Stimulated activated CD8-positive, alpha-beta memory T cell treated with anti-CD3 and anti-CD28 coated beads, Interleukin-15, amount 100 ng/mL, for 24 hours (primary cell): ENCODE results near the gene GLG1.
"Not testable (repeated sequence)": the region's sequence is repeated elsewhere in the genome, so short reads cannot be mapped to it uniquely, and the experiment has no call there.

Experiments used
- DNase-seq: peaks from one replicate; pipeline ENCODE4 v3.0.0-alpha.2; 2020; ENCODE audit warnings: low read depth

GLG1 gene

DNA sequence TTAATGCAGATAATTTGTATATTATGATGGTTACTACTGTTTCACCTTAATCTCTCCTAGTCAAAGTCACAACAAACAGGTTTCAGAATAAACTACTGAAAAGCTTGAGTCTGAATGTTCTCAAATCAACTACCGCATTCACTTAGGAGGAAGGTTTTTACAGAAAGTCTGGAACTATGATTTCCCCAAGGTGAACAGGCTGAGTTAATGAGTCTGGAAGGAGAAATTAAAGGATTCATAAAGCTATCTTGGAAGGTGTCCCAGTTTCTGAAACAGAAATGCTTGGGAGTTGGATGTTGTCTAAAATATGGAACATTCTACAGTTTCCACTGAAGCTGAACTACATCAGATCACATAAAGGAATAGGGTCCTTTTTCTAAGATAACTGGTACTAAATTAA lies 69.2 kb downstream of the GLG1 start:
- not testable (repeated sequence) for DNase-seq

DNA sequence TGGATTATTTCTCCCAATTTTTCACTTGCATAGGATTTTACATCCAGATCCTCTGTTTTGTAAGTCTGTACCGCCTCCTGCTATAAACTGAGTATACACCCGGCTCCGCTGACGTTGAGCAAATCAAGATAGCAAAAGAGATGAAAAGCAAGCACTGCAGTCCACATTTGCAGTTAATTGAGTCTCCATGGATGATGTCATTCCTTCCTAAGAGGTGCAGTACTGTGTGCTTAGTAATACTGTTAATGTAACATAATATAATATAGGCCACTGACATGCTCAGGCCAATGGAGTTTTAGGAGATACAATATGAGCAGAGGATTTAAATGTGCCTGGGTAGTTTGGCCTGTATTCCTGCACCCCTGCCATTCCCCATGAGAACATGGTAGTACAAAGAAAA lies 72.3 kb downstream of the GLG1 start:
- DNase-seq: not testable (repeated sequence)

DNA sequence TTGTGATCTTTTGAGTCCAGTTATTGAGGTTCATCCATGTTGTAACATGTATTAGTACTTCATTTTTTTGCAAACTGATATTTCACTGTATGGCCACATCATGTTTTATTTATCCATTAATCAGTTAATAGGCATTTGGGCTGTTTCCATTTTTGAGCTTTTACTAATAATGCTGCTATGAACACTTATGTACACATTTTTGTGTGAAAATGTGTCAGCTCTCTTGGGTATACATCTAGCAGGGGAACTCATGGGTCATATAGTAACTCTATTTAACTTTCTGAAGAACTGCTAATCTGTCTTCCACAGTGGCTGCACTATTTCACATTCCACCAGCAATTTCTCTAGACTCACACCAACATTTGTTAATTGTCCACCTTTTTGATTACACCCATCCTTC lies 82.0 kb downstream of the GLG1 start:
- DNase-seq: no peak

DNA sequence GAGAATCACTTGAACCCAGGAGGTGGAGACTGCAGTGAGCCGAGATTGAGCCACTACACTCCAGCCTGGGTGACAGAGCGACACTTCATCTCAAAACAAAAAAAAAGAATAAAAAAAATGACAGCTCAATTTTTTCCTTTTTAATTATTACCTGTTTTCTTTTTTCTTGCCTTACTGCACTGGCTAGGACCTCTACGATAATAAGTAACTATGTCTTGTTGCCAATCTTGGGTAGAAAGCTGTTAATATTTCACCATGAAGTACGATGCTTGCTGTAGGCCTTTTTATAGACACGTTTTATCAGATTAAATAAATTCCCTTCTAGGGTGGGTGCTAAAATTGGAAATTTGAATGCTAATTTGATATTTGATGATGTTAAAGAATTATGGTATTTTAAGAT lies 82.8 kb downstream of the GLG1 start:
- no peak for DNase-seq

DNA sequence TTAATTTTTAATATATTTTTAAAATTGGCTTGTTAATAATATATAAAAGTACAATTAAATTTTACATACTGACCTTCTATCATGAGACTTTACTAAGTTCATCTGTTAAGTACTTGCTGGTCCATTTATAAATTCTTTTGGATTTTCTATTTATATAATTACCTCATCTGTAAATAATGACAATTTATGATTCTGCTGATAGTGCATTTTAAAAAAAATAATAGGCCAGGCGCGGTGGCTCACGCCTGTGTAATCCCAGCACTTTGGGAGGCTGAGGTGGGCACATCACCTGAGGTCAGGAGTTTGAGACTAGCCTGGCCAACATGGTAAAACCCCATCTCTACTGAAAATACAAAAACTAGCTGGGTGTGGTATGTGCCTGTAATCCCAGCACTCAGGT lies 83.2 kb downstream of the GLG1 start:
- DNase-seq: not testable (repeated sequence)

DNA sequence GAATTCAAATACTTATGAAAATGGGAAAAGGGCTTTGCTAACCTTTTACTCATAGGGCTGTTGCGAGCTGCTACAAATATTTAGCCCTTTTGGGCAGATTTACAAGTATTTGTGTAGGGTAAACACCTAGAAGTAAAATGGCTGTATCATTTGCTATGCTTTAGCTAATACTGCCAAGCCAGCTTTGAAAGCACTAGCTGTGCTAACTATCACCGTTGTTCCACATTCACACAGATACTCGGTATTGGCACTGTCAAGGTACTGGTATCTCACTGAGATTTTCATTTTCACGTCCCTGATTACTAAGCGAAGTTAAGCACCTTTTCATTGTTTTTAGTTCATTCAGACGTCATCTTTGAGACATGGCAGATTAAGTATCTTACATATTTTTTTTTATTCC lies 84.8 kb downstream of the GLG1 start:
- no peak for DNase-seq

DNA sequence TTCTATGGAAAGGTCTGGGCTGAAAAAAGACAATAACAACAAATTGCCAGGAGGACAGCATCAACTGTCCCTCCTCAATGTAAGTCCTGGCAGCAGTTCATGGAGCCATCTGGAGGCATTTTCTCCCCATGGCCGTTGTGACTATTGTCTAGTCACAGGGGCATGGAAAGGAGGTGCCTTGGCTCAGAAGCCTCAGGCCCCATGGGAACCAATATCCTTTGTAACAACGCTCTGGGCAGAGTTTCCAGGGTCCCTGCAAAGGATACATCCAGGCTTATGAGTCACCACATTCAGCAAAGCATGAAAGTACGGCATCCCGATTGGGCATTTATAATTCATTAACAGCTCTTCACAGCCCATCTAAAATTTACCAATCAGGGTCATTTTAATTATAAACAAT lies 85.2 kb downstream of the GLG1 start:
- DNase-seq: no peak

DNA sequence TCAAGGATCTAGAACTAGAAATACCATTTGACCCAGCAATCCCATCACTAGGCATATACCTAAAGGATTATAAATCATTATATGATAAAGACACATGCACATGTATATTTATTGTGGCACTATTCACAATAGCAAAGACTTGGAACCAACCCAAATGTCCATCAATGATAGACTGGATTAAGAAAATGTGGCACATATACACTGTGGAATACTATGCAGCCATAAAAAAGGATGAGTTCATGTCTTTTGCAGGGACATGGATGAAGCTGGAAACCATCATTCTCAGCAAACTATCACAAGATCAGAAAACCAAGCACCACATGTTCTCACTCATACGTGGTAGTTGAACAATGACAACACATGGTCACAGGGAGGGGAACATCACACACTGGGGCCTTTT lies 88.0 kb downstream of the GLG1 start:
- DNase-seq: not testable (repeated sequence)

DNA sequence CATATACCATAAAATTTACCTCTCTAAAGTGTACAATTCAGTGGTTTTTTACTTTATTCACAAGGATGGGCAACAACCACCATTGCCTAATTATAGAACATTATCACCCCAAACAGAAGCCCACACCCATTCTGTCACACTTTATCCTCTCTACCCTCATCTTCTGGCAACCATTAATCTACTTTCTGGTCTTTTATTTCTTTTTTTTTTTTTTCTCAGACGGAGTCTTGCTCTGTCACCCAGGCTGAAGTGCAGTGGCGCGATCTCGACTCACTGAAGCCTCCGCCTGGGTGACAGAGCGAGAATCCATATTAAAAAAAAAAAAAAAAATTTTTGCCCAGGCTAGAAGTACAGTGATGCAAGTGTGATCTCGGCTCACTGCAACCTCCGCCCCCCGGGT lies 95.0 kb downstream of the GLG1 start:
- DNase-seq: no peak

DNA sequence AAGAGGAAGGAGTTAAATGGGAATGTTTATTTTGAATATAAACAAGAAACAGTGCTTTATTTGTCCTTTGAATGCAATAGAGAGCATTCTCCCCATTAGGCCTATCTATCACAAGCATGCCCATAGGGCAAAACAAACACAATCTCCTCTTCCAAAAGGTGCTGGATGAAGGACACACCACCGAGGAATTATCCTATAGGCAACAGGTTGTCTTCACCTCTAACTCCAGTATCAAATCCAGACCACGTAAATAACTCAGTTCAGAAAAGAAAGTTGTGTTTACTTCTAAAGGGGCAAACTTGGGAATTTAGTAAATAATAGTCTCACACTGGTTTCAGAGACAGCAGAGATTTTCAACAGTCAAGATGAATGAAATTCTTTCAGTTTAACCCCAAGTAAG lies 101.9 kb downstream of the GLG1 start:
- no peak for DNase-seq

DNA sequence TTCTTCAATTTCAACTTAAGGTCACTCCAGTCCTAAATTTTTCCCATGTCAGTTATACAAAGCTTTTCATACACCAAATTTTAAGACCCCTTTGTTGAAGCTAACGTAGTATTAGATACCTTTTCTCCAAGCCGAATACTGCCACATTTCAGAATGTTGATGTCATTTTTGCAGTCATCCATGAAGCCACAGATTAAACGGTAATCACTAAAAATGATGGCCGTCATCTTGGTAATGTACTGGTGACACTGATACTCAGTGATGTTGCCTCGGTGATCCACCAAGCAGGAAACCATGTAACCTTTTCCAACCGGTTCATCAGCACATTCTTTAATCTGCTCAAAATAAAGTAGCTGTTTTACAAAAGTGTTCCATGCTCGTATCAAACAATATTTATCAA lies 103.5 kb downstream of the GLG1 start:
- no peak for DNase-seq

DNA sequence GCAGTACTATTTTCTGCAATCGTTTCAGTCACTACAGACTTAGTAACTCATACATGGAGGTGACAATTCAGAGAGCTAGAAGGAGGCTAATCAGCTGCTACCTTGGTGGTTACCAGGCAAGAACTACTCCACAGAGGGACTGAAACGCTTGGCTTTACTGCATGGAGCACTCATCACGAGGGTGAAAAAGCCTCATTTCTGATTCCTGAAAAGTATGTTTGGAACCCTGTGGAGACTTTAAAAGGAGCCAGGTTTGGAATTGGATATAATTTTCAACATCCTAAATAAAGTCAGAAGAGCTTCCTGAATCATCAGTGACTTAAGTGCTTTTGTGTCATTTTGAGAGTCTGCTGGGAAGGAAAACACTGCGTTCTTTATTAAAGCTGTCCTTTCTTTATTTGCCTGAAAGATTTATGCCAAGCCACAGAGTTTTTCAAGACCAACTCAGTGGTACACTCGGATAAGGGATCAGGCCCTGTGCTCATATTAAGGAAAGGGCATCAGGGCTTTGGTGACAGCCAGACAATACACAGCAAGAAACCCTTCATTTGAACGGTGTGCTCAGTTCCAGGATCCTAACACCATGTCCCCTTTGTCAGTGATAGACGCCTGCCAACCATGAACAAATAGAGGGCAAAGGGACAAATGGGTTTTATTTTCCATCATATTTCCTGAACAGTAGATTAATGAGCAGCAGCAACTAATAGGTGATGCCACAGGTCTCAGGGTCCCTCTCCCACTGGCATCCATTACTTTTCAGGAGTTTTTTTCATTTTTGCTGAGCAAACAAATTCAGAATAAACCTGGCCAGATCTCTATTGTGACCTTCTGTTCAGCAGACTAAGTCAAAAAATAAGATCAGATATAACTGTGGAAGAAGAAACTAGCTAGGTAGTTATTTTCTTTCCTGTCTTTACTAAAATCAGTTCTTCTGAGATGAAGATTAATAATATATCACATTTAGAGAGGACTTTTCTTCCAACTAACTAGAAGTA lies 105.1 kb downstream of the GLG1 start:
- no peak for DNase-seq

DNA sequence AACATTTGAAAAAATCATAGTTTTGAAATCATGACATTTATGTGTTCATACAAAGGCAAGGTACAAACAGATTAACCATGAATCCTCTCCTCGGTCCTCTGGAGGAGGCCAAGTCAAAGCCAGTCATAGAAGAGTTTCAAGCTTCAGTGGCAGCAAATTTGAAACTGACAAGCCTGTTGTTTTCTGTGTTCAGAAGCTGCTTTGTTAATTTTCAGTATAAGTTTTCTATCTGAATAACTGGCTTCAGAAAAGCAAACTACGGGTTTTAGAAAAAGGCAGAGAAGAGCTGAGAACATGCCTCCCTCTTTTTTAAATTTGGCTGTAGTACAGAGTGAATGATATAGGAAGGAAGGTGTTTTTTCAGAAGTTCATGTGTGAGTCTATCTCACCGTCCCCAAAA lies 106.0 kb downstream of the GLG1 start:
- DNase-seq: no peak

DNA sequence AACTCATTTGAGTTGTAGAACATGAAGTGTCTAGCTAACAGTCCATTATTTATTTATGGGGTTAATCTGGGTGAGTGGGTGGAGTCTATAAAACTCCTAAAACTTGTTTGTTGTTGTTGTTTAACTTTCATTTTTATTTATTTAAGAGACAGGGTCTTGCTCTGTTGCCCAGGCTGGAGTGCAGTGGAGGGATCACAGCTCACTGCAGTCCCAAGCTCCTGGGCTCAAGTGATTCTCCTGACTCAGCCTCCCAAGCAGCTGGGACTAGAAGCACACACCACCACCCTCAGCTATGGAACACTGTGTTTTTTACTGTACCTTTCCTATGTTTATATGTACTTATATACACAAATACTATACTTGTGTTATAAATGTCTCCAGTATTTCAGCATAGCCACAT lies 107.8 kb downstream of the GLG1 start:
- no peak for DNase-seq

DNA sequence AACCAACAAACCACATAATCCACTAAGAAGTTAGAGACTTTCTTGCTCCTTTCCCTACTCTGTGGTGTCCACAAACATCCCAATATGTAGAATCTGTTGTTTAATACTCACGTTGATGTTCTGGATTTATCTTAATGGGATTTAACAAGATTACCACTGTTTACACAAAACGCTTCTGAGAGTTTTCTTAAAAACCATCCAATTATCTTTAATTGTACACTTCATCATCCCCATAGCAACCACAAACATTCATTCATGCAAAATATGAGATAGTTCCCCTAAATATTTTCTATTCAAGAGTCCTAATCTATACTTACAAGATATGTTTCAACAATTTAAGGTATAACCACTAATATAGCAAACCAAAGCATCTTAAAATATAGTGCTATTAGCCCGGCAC lies 109.2 kb downstream of the GLG1 start:
- no peak for DNase-seq

DNA sequence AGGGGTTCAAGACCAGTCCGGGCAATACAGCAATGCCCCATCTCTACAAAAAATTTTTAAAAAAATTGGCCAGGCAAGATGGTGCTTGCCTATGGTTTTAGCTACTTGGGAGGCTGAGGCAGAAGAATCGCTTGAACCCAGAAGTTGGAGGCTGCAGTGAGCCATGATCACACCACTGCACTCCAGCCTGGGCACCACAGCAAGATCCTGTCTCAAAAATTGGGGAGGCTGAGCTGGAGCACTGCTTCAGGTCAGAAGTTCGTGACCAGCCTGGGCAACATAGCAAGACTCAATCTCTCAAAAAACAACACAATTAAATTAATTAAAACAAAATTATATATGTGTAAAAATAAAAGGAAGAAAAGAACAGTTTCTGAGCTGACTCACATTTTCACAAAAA lies 110.9 kb downstream of the GLG1 start:
- DNase-seq: no peak

DNA sequence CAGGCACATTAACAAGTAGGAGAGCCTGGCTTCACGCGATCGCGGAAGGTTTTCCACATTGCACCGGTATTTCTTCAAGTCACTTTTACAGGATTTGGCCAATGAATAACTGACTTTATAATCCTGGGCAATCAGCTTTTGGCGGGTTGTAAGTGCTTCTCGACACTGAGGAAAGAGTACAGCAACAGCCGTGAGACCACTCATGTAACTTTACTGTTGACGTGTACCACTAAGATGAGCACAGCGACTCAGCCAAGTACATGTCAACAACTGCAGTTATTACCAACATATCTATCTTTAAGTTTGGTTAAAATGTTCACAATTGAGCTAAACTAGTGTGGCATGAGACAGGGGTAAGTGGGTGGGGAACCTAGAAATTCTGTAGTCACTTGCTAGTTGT lies 113.9 kb downstream of the GLG1 start:
- DNase-seq: no peak

DNA sequence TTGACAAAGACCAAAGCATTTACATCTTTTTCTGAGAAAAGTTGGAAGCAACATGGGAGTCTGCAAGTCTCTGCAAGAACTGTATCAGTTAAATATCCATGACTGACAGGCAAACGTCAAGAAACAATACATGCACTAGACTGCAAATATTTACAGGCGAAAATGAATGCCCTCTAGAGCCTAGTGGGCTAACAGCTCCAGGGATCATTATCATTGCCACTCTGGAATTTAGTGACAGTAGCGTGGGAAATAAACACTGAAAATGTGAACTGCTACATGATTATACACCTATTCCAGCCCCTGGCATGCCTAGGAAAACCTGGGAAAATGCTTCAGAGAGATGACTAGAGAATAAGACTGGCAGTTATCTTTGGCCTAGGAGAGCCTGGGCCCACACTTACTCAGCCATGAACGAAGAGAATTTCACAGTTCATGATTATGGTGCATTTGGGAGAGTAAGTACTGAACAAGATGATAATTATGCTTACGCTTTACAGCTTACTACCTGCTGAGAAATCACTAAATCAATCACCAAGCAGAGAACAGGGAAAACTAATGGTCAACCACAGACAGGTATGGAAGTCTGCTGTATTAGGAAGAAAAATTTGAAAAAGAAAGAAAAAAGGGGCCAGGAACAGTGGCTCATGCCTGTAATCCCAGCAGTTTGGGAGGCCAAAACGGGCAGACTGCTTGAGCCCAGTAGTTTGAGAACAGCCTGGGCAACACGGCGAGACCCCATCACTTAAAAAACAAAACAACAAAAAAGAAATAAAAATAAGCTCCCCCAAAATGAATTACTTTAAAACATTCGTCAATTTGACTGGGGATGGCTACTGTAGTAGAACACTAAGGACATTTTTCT lies 119.0 kb downstream of the GLG1 start:
- no peak for DNase-seq

DNA sequence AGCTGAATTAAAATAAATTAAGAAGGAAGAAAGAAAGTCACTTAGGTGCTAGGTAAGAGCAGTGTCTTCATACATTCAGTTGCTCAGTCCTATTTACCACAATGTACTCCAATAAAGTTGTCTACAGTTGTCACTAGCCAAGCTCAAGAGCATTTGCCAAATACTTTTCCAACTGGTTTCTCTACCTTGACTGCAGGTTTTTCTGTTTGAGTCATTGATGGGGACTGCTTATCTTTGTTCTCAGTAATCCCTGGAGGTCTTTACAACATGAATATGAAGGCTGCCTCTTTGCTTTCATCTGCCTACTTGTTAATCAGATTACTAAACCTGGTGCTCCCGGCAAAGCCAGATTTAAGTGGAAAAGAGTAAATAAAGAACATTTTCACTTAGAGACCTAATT lies 121.0 kb downstream of the GLG1 start:
- no peak for DNase-seq

DNA sequence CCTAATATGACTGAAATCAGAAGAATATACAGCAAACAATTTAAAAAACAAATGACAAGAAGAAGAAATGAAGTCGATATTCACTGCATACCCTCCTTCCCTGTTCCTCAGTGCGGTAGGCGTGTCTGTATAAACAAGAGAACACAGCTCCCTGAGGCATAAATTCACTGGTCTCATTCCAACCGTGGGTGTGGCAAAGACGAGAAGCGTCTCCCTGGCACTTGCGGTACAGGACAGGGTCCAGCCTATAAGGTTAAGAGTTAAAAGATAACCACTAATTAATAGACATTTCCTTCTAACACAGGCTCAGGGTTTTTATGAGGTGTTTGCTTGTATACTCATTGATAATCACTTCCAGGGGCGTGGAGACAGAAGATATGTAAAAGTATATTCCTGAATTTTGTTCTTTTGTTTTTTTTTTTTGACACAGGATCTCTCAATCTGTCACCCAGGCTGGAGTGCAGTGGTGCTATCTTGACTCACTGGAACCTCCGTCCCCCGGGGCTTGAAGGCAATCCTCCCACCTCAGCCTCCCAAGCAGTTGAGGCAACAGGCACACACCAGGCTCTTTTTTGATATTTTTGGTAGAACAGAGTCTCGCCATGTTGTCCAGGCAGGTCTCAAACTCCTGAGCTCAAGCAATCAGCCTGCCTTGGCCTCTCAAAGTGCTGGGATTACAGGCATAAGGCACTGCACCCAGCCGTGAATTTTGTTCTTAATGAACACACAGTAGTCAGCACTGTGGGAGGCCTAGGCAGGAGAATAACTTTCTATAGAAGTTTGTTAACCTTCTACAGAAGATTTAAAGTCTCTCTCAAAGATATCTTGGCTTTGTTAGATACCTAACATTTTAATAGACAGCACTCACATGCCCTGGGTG lies 126.5 kb downstream of the GLG1 start:
- DNase-seq: no peak

DNA sequence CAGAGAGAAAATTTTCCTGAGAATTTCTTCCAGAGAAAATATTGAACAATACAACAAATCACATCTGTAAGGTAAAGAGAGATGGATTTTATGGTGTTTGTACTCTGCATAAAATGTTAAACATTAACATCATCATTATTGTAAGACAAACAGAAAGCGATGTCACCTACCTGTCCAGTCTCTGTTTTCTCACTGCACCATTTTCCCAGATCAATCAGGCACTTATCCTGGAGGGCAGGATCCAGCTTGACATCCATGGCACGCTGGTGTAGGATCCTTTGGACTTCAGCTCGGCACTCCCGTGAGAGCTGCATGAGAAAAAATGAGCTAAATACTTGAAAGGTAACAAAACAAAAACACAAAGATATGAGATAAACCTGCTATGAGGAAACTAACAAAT lies 129.7 kb downstream of the GLG1 start:
- no peak for DNase-seq

DNA sequence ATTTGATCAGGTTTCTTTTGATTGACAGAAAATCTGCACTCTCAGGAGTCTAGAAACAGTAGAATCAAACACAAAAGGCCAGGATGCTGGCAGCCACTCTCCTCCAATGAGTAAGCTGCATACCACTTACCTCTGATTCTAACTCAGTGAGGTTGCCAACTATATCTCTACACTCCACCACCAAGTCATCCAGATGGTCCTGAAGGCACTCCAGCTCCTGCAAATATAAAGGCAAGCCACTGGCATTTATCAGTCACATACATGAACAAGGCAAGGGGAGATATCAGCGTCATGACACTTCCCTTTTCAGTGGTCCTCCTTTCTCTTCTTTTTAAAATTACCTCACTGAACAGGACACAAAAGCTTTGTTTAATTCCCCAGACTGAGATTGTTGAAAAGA lies 132.5 kb downstream of the GLG1 start:
- no peak for DNase-seq
